ENCODE data around the gene MRGPRD. TPM values are rescaled to one million over a fixed set of nuclear protein-coding genes. Genes with fewer than 3 reads are reported as not detected.

Gene MRGPRD
- total RNA-seq = not detected

- Mint-ChIP-seq H3K9me3 (no peaks in the 10 kb centered on the region), H3K27ac (no peak within 1 kb of the TSS), H3K36me3 (ENCODE audit: low read depth) (no peaks in the 10 kb centered on the region), H3K27me3 (peaks cover 9% of the 10 kb centered on the region), H3K4me1 (no peaks in the 10 kb centered on the region), H3K4me3 (no peak within 1 kb of the TSS)
- ChIA-PET POLR2A (no interaction called here), CTCF (no interaction called here)
- no peak for DNase-seq
Measured at GRCh38 chr11:68980776-68981065, at the start of gene MRGPRD. TSS of gene MRGPRD (minus strand) at chr11:68980986. CDS start at chr11:68980986, 0 bp downstream.

- ChIA-PET POLR2A (no interaction called here), CTCF (no interaction called here)
Measured at GRCh38 chr11:69030301-69030700, 49.5 kb upstream of the MRGPRD start.

GRCh38 chr11:69027704-69028372, 47.1 kb upstream of the MRGPRD start:
- no peak overlapping the region for H3K27ac Mint-ChIP-seq
- no peaks in the 10 kb centered on the region for H3K4me1 Mint-ChIP-seq
- CTCF ChIA-PET = no interaction called here
- no peaks in the 10 kb centered on the region for H3K9me3 Mint-ChIP-seq
- H3K27me3 Mint-ChIP-seq = peaks cover 4% of the 10 kb centered on the region
- POLR2A ChIA-PET = no interaction called here
- no peaks in the 10 kb centered on the region for H3K36me3 Mint-ChIP-seq (ENCODE audit: low read depth)
- no peak for DNase-seq
- H3K4me3 Mint-ChIP-seq = no peak overlapping the region

More at GRCh38 chr11:69030301-69030700, 49.5 kb upstream of the MRGPRD start:
- DNase-seq = no peak
- H3K27ac Mint-ChIP-seq = no peak overlapping the region
- peaks cover 4% of the 10 kb centered on the region for H3K27me3 Mint-ChIP-seq
- H3K36me3 Mint-ChIP-seq (ENCODE audit: low read depth) = no peaks in the 10 kb centered on the region
- no peaks in the 10 kb centered on the region for H3K4me1 Mint-ChIP-seq
- H3K9me3 Mint-ChIP-seq = no peaks in the 10 kb centered on the region
- no peak overlapping the region for H3K4me3 Mint-ChIP-seq

GRCh38 chr11:69024509-69024908, 43.7 kb upstream of the MRGPRD start:
- Mint-ChIP-seq H3K9me3 (no peaks in the 10 kb centered on the region), H3K27ac (no peak overlapping the region), H3K36me3 (ENCODE audit: low read depth) (no peaks in the 10 kb centered on the region), H3K4me1 (no peaks in the 10 kb centered on the region), H3K4me3 (no peak overlapping the region), H3K27me3 (no peaks in the 10 kb centered on the region)
- no peak for DNase-seq
- ChIA-PET POLR2A (no interaction called here), CTCF (no interaction called here)

GRCh38 chr11:69022260-69022659, 41.5 kb upstream of the MRGPRD start:
- CTCF ChIA-PET = no interaction called here
- no peak overlapping the region for H3K27ac Mint-ChIP-seq

GRCh38 chr11:69018924-69019323, 38.1 kb upstream of the MRGPRD start:
- Mint-ChIP-seq H3K27ac (no peak overlapping the region), H3K9me3 (no peaks in the 10 kb centered on the region), H3K27me3 (peaks cover 7% of the 10 kb centered on the region), H3K4me3 (no peak overlapping the region), H3K4me1 (no peaks in the 10 kb centered on the region), H3K36me3 (ENCODE audit: low read depth) (no peaks in the 10 kb centered on the region)
- ChIA-PET POLR2A (no interaction called here), CTCF (no interaction called here)
- no peak for DNase-seq

More at GRCh38 chr11:69022260-69022659, 41.5 kb upstream of the MRGPRD start:
- peaks cover 2% of the 10 kb centered on the region for H3K27me3 Mint-ChIP-seq
- DNase-seq = no peak
- no peaks in the 10 kb centered on the region for H3K4me1 Mint-ChIP-seq
- no peak overlapping the region for H3K4me3 Mint-ChIP-seq
- H3K36me3 Mint-ChIP-seq (ENCODE audit: low read depth) = no peaks in the 10 kb centered on the region
- no peaks in the 10 kb centered on the region for H3K9me3 Mint-ChIP-seq
- POLR2A ChIA-PET = no interaction called here

- no peaks in the 10 kb centered on the region for H3K9me3 Mint-ChIP-seq
- ChIA-PET CTCF (interaction anchor here (0.8 kb wide), 1 partner anchor 27 kb away, joined by 3 read pairs; no protein-coding TSS in a partner anchor), POLR2A (no interaction called here)
- no peak overlapping the region for H3K4me3 Mint-ChIP-seq
- no peaks in the 10 kb centered on the region for H3K36me3 Mint-ChIP-seq (ENCODE audit: low read depth)
- no peak overlapping the region for H3K27ac Mint-ChIP-seq
- no peak for DNase-seq
- H3K27me3 Mint-ChIP-seq = peaks cover 10% of the 10 kb centered on the region
- H3K4me1 Mint-ChIP-seq = no peaks in the 10 kb centered on the region
Measured at GRCh38 chr11:69017951-69018350, 37.2 kb upstream of the MRGPRD start.

GRCh38 chr11:69014898-69015549, 34.2 kb upstream of the MRGPRD start:
- Mint-ChIP-seq H3K36me3 (ENCODE audit: low read depth) (no peaks in the 10 kb centered on the region), H3K9me3 (no peaks in the 10 kb centered on the region), H3K4me3 (no peak overlapping the region), H3K27me3 (peaks cover 25% of the 10 kb centered on the region), H3K27ac (no peak overlapping the region), H3K4me1 (peaks cover 3% of the 10 kb centered on the region)
- ChIA-PET CTCF (no interaction called here), POLR2A (no interaction called here)
- DNase-seq = no peak

GRCh38 chr11:69014084-69014851, 33.5 kb upstream of the MRGPRD start:
- DNase-seq = no peak
- Mint-ChIP-seq H3K4me1 (peaks cover 3% of the 10 kb centered on the region), H3K27me3 (peaks cover 25% of the 10 kb centered on the region), H3K4me3 (no peak overlapping the region), H3K9me3 (no peaks in the 10 kb centered on the region), H3K27ac (no peak overlapping the region), H3K36me3 (ENCODE audit: low read depth) (no peaks in the 10 kb centered on the region)
- ChIA-PET POLR2A (no interaction called here), CTCF (no interaction called here)

- POLR2A ChIA-PET = no interaction called here
- Mint-ChIP-seq H3K9me3 (no peaks in the 10 kb centered on the region), H3K4me3 (no peak within 1 kb of the TSS)
Measured at GRCh38 chr11:69013009-69013951, 32.5 kb upstream of the MRGPRD start, which contains the start of gene MRGPRF. TSS of gene MRGPRF (minus strand) at chr11:69013246. CDS start at chr11:69009901, 3,345 bp downstream.

GRCh38 chr11:69012092-69013008, 31.6 kb upstream of the MRGPRD start:
- no peaks in the 10 kb centered on the region for H3K36me3 Mint-ChIP-seq (ENCODE audit: low read depth)
- H3K9me3 Mint-ChIP-seq = no peaks in the 10 kb centered on the region
- no peak overlapping the region for H3K27ac Mint-ChIP-seq
- no peak for DNase-seq
- ChIA-PET POLR2A (interaction anchor here (0.6 kb wide), 1 partner anchor 484 kb away, joined by 3 read pairs; no protein-coding TSS in a partner anchor), CTCF (no interaction called here)
- H3K4me1 Mint-ChIP-seq = peaks cover 3% of the 10 kb centered on the region
- peaks cover 24% of the 10 kb centered on the region for H3K27me3 Mint-ChIP-seq
- H3K4me3 Mint-ChIP-seq = no peak overlapping the region

More at GRCh38 chr11:69013009-69013951, 32.5 kb upstream of the MRGPRD start, which contains the start of gene MRGPRF:
- no peak for DNase-seq
- CTCF ChIA-PET = no interaction called here
- H3K27ac Mint-ChIP-seq = no peak within 1 kb of the TSS
- H3K36me3 Mint-ChIP-seq (ENCODE audit: low read depth) = no peaks in the 10 kb centered on the region
- H3K4me1 Mint-ChIP-seq = peaks cover 3% of the 10 kb centered on the region
- peaks cover 23% of the 10 kb centered on the region for H3K27me3 Mint-ChIP-seq

- ChIA-PET POLR2A (interaction anchor here (1.1 to 1.2 kb wide), 2 partner anchors 37 to 76 kb away, joined by 3 to 4 read pairs; partner anchors contain the start of gene TPCN2), CTCF (no interaction called here)
- Mint-ChIP-seq H3K9me3 (no peaks in the 10 kb centered on the region), H3K27ac (no peak overlapping the region), H3K4me1 (peaks cover 3% of the 10 kb centered on the region), H3K27me3 (peaks cover 25% of the 10 kb centered on the region), H3K4me3 (no peak overlapping the region), H3K36me3 (ENCODE audit: low read depth) (no peaks in the 10 kb centered on the region)
- DNase-seq = no peak
Measured at GRCh38 chr11:69011624-69012091, 30.9 kb upstream of the MRGPRD start.
